ENCODE data around the gene ANKRD16. TPM values are rescaled to one million over a fixed set of nuclear protein-coding genes. Genes with fewer than 3 reads are reported as not detected.

ANKRD16 gene
- polyA plus RNA-seq, 1 donor from 2014 or later, result 14.2 TPM

- Histone ChIP-seq H4K20me1 (ENCODE audit: insufficient read depth) (no peaks in the 10 kb centered on the region), H3K9me3 (ENCODE audit: low read length) (no peaks in the 10 kb centered on the region), H3K27ac (ENCODE audit: low read length) (no peak overlapping the region), H3K27me3 (ENCODE audit: insufficient read depth, low read depth, low read length) (no peaks in the 10 kb centered on the region), H3K36me3 (ENCODE audit: insufficient read depth, low read length) (peaks cover 16% of the 10 kb centered on the region), H3K9ac (ENCODE audit: low read length) (peak overlapping the region; percentile 61), H3K4me3 (ENCODE audit: low read length) (peak overlapping the region; percentile 97), H2AFZ (ENCODE audit: low read depth, low read length) (no peak overlapping the region), H3K9me2 (ENCODE audit: insufficient read depth, low read length) (no peaks in the 10 kb centered on the region), H3K4me2 (ENCODE audit: low read length) (peak overlapping the region; percentile 77), H3K79me2 (replicated peaks; ENCODE audit: insufficient read depth, low read length) (peaks cover 46% of the 10 kb centered on the region), H3F3A (ENCODE audit: insufficient read depth, low read length, poor library complexity, severe bottlenecking) (no peaks in the 10 kb centered on the region)
- TF ChIP-seq TAF1 (IDR thresholded peaks at IDR 0.05; ENCODE audit: low read depth) (no peak), RAD21 (conservative IDR thresholded peaks at IDR 0.05) (no peak), EZH2 (IDR thresholded peaks at IDR 0.05; ENCODE audit: borderline replicate concordance, insufficient read depth, low read length, poor library complexity, severe bottlenecking) (no peak), POLR2AphosphoS5 (IDR thresholded peaks at IDR 0.05) (no peak), EP300 (conservative IDR thresholded peaks at IDR 0.05; ENCODE audit: poor library complexity, severe bottlenecking) (no peak), REST (IDR thresholded peaks at IDR 0.05; ENCODE audit: borderline replicate concordance) (no peak), MXI1 (conservative IDR thresholded peaks at IDR 0.05; ENCODE audit: poor library complexity, severe bottlenecking) (no peak), SMC3 (conservative IDR thresholded peaks at IDR 0.05; ENCODE audit: poor library complexity) (no peak)
- TF ChIP-seq, protein P1, sequence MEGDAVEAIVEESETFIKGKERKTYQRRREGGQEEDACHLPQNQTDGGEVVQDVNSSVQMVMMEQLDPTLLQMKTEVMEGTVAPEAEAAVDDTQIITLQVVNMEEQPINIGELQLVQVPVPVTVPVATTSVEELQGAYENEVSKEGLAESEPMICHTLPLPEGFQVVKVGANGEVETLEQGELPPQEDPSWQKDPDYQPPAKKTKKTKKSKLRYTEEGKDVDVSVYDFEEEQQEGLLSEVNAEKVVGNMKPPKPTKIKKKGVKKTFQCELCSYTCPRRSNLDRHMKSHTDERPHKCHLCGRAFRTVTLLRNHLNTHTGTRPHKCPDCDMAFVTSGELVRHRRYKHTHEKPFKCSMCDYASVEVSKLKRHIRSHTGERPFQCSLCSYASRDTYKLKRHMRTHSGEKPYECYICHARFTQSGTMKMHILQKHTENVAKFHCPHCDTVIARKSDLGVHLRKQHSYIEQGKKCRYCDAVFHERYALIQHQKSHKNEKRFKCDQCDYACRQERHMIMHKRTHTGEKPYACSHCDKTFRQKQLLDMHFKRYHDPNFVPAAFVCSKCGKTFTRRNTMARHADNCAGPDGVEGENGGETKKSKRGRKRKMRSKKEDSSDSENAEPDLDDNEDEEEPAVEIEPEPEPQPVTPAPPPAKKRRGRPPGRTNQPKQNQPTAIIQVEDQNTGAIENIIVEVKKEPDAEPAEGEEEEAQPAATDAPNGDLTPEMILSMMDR (IDR thresholded peaks at IDR 0.05; ENCODE audit: poor library complexity, severe bottlenecking), result no peak
These were observed 1.3 kb upstream of the ANKRD16 start for GRCh38 chr10:5891009-5891408.

DNA sequence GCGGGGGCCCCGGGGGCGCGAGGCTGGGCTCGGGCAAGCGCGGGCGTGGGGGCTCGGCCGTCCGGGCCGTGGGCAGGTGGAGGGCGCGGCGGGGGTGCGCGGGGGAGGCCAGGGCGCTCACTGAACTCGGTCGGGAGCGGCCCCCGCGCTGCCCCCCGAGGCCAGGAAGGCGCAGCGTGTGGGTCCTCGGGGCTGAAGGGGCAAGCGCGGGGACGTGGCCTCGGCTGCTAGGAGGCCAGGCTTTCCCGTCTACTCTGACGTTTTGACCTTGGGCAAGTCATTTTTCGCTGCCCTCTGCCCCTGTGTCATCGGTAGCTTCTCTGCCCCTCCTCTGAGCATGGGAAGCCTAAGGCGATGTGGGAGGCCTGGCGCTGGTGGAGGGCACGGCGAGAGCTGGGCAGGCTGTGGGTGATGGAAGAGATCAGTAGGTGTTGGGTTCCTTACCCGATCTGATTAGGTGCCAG, 791 bp upstream of the ANKRD16 start:
- no peaks in the 10 kb centered on the region for H3K9me3 ChIP-seq (ENCODE audit: low read length)
- no peak overlapping the region for H3K27ac ChIP-seq (ENCODE audit: low read length)
- H3K36me3 ChIP-seq (ENCODE audit: insufficient read depth, low read length), result peaks cover 12% of the 10 kb centered on the region
- TF ChIP-seq EP300 (conservative IDR thresholded peaks at IDR 0.05; ENCODE audit: poor library complexity, severe bottlenecking) (no peak), MXI1 (conservative IDR thresholded peaks at IDR 0.05; ENCODE audit: poor library complexity, severe bottlenecking) (no peak), SMC3 (conservative IDR thresholded peaks at IDR 0.05; ENCODE audit: poor library complexity) (no peak)
- H3K4me3 ChIP-seq (ENCODE audit: low read length), result peak overlapping the region; percentile 97
- H2AFZ ChIP-seq (ENCODE audit: low read depth, low read length), result peak overlapping the region; percentile 21
- H3K27me3 ChIP-seq (ENCODE audit: insufficient read depth, low read depth, low read length), result no peaks in the 10 kb centered on the region
- peaks cover 46% of the 10 kb centered on the region for H3K79me2 ChIP-seq (replicated peaks; ENCODE audit: insufficient read depth, low read length)
- H3F3A ChIP-seq (ENCODE audit: insufficient read depth, low read length, poor library complexity, severe bottlenecking), result no peaks in the 10 kb centered on the region
- no peaks in the 10 kb centered on the region for H4K20me1 ChIP-seq (ENCODE audit: insufficient read depth)
- H3K9ac ChIP-seq (ENCODE audit: low read length), result peak overlapping the region; percentile 61
- H3K4me2 ChIP-seq (ENCODE audit: low read length), result peak overlapping the region; percentile 77
- H3K9me2 ChIP-seq (ENCODE audit: insufficient read depth, low read length), result no peaks in the 10 kb centered on the region
